Measurements from ENCODE around the gene TMEM25.
"Not testable (repeated sequence)": the region's sequence is repeated elsewhere in the genome, so short reads cannot be mapped to it uniquely, and the experiment has no call there.

TMEM25 gene

GRCh38 chr11:118530683-118531596, at the start of gene TMEM25:
TMEM25 (plus strand) TSS chr11:118531192; CDS start chr11:118531802, 610 bp downstream.
- no peak for DNase-seq

GRCh38 chr11:118481238-118481637, 49.8 kb upstream of the TMEM25 start:
- not testable (repeated sequence) for DNase-seq

- DNase-seq, result no peak
Observed at GRCh38 chr11:118484405-118484804, 46.6 kb upstream of the TMEM25 start.

- no peak for DNase-seq
Observed at GRCh38 chr11:118485273-118485672, 45.7 kb upstream of the TMEM25 start.

GRCh38 chr11:118488480-118489109, 42.4 kb upstream of the TMEM25 start:
- DNase-seq, result peak; percentile 77

- DNase-seq, result no peak
Observed at GRCh38 chr11:118491041-118491440, 40.0 kb upstream of the TMEM25 start.

- peak; percentile 72 for DNase-seq
Observed at GRCh38 chr11:118497831-118498230, 33.2 kb upstream of the TMEM25 start.

GRCh38 chr11:118503216-118503615, 27.8 kb upstream of the TMEM25 start:
- DNase-seq, result no peak

- no peak for DNase-seq
Observed at GRCh38 chr11:118511601-118512000, 19.4 kb upstream of the TMEM25 start.

- DNase-seq, result no peak
Observed at GRCh38 chr11:118514103-118514502, 16.9 kb upstream of the TMEM25 start.

- no peak for DNase-seq
Observed at GRCh38 chr11:118519549-118519948, 11.4 kb upstream of the TMEM25 start.

- DNase-seq, result no peak
Observed at GRCh38 chr11:118521892-118522311, 9.1 kb upstream of the TMEM25 start.

GRCh38 chr11:118522571-118523072, 8.4 kb upstream of the TMEM25 start:
- DNase-seq, result peak; percentile 63

GRCh38 chr11:118524356-118524755, 6.6 kb upstream of the TMEM25 start:
- DNase-seq, result no peak

GRCh38 chr11:118524757-118525470, 6.1 kb upstream of the TMEM25 start:
- DNase-seq, result no peak

- DNase-seq, result no peak
Observed at GRCh38 chr11:118526688-118527087, 4.3 kb upstream of the TMEM25 start.

GRCh38 chr11:118527109-118527508, 3.9 kb upstream of the TMEM25 start, which contains the start of gene TTC36:
TTC36 (plus strand) TSS chr11:118527474; CDS start chr11:118527495, 21 bp downstream.
- no peak for DNase-seq

- DNase-seq, result no peak
Observed at GRCh38 chr11:118528511-118528910, 2.5 kb upstream of the TMEM25 start.

- no peak for DNase-seq
Observed at GRCh38 chr11:118529584-118530175, 1.3 kb upstream of the TMEM25 start.

GRCh38 chr11:118530180-118530682, 761 bp upstream of the TMEM25 start:
- no peak for DNase-seq

- DNase-seq, result no peak
Observed at GRCh38 chr11:118531597-118532084, 649 bp downstream of the TMEM25 start.

GRCh38 chr11:118532091-118532490, 1.1 kb downstream of the TMEM25 start:
- no peak for DNase-seq
